ENCODE measurements around the gene TMEM117.
"Not testable (repeated sequence)": the region's sequence is repeated elsewhere in the genome, so short reads cannot be mapped to it uniquely, and the experiment has no call there.

TMEM117 gene

GRCh38 chr12:44029194-44029593 lies 193.3 kb downstream of the TMEM117 start:
- DNase-seq: no peak

- DNase-seq: no peak
These were observed 195.7 kb downstream of the TMEM117 start for GRCh38 chr12:44031472-44032185.

- DNase-seq: no peak
These were observed 199.0 kb downstream of the TMEM117 start for GRCh38 chr12:44034906-44035305.

GRCh38 chr12:44036875-44037443 lies 201.1 kb downstream of the TMEM117 start:
- DNase-seq: no peak

- DNase-seq: no peak
These were observed 202.5 kb downstream of the TMEM117 start for GRCh38 chr12:44038411-44038810.

GRCh38 chr12:44044491-44044890 lies 208.6 kb downstream of the TMEM117 start:
- not testable (repeated sequence) for DNase-seq

GRCh38 chr12:44046732-44047417 lies 211.0 kb downstream of the TMEM117 start:
- no peak for DNase-seq

- no peak for DNase-seq
These were observed 216.7 kb downstream of the TMEM117 start for GRCh38 chr12:44052554-44052953.

GRCh38 chr12:44053549-44054127 lies 217.8 kb downstream of the TMEM117 start:
- DNase-seq: peak; percentile 39

- no peak for DNase-seq
These were observed 218.4 kb downstream of the TMEM117 start for GRCh38 chr12:44054281-44054680.

GRCh38 chr12:44058366-44058765 lies 222.5 kb downstream of the TMEM117 start:
- DNase-seq: no peak

- DNase-seq: no peak
These were observed 223.6 kb downstream of the TMEM117 start for GRCh38 chr12:44059476-44059875.

GRCh38 chr12:44063671-44064070 lies 227.8 kb downstream of the TMEM117 start:
- peak; percentile 14 for DNase-seq

- DNase-seq: no peak
These were observed 241.0 kb downstream of the TMEM117 start for GRCh38 chr12:44076871-44077270.

GRCh38 chr12:44077294-44077693 lies 241.4 kb downstream of the TMEM117 start:
- DNase-seq: no peak

GRCh38 chr12:44078273-44078672 lies 242.4 kb downstream of the TMEM117 start:
- DNase-seq: no peak

- no peak for DNase-seq
These were observed 252.8 kb downstream of the TMEM117 start for GRCh38 chr12:44088647-44089046.

GRCh38 chr12:44091948-44092606 lies 256.2 kb downstream of the TMEM117 start:
- DNase-seq: no peak

- no peak for DNase-seq
These were observed 262.9 kb downstream of the TMEM117 start for GRCh38 chr12:44098786-44099185.

GRCh38 chr12:44099486-44099885 lies 263.6 kb downstream of the TMEM117 start:
- no peak for DNase-seq

GRCh38 chr12:44100264-44100663 lies 264.4 kb downstream of the TMEM117 start:
- DNase-seq: no peak

- DNase-seq: no peak
These were observed 265.6 kb downstream of the TMEM117 start for GRCh38 chr12:44101475-44101874.

GRCh38 chr12:44114906-44115305 lies 279.0 kb downstream of the TMEM117 start:
- no peak for DNase-seq
